GM12801 (cell line): ENCODE measurements around the gene PDP2.

Experiments used
- TF ChIP-seq, protein P1 (sequence below): IDR thresholded peaks from one replicate; pipeline ENCODE4 v1.5.1; 2011; ENCODE audit warnings: control low read depth; ENCODE audit not compliant: insufficient read length; ENCODE audit errors: extremely low read depth

Gene PDP2

DNA sequence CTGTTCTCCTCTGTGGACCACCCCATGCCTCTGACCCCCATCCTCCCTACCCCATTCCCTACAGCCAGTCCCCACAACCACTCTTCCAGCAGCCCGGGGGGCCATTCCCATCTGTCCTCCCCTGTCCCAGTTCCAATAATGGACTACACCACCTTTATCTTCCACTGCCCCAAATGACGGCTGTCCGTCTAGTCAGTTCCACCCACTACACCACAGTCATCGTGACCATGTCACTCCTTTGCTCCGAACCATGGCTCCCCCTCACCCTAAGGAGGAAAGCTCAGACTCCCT is 15.3 kb downstream of the PDP2 start:
- TF ChIP-seq, protein P1, sequence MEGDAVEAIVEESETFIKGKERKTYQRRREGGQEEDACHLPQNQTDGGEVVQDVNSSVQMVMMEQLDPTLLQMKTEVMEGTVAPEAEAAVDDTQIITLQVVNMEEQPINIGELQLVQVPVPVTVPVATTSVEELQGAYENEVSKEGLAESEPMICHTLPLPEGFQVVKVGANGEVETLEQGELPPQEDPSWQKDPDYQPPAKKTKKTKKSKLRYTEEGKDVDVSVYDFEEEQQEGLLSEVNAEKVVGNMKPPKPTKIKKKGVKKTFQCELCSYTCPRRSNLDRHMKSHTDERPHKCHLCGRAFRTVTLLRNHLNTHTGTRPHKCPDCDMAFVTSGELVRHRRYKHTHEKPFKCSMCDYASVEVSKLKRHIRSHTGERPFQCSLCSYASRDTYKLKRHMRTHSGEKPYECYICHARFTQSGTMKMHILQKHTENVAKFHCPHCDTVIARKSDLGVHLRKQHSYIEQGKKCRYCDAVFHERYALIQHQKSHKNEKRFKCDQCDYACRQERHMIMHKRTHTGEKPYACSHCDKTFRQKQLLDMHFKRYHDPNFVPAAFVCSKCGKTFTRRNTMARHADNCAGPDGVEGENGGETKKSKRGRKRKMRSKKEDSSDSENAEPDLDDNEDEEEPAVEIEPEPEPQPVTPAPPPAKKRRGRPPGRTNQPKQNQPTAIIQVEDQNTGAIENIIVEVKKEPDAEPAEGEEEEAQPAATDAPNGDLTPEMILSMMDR = no peak

DNA sequence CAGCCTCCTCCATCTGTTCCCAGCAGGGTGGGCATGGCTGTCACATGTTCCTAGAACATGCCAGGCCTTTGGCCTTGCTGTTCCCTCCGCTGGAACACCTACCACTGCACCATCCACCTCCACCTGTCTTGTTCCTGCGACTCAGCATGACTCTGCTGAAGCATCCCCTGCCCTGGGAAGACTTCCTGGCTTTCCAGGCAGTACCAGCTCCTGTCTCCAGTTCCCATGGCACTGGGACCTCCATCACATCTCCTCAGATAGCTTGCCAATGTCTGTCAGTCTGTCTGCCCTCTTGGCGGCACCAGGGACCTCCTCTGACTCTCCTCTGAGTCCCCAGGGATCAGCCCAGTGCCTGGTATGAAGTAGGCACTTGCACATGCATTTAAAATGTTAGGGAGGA is 15.7 kb downstream of the PDP2 start:
- TF ChIP-seq, protein P1 = no peak

DNA sequence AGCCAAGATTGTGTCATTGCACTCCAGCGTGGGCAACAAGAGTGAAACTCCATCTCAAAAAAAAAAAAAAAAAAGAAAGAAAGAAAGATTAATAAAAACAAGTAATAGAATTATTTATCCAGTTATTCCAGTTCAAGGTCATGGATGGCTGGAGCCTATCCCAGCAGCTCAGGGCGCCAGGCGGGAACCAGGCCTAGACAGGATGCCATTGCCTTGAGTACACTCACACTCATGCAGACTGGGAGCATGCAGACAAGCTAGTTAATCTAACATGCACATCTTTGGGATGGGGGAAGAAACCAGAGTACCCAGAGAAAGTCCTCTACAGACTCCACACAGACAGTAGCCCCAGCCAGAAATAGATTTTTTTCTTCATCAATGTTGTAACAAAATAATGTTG is 17.9 kb downstream of the PDP2 start:
- TF ChIP-seq, protein P1 = no peak

DNA sequence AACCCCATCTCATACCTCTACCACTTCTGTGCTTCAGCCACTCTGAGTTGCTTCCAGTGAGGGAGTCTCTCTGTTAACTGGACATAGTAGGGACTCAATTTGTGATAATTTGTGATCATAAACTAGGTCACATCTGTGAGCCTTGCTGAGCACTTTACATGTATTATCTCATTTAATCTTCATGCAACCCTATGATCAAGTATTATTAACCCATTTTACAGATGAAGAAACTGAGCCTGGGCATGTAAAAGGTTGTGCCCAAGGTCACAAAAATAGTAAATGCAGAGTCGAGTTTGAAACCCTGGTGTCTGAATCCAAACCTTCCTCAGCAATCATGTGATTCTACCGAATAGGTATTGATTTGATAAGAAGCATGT is 18.6 kb downstream of the PDP2 start:
- TF ChIP-seq, protein P1 = no peak

DNA sequence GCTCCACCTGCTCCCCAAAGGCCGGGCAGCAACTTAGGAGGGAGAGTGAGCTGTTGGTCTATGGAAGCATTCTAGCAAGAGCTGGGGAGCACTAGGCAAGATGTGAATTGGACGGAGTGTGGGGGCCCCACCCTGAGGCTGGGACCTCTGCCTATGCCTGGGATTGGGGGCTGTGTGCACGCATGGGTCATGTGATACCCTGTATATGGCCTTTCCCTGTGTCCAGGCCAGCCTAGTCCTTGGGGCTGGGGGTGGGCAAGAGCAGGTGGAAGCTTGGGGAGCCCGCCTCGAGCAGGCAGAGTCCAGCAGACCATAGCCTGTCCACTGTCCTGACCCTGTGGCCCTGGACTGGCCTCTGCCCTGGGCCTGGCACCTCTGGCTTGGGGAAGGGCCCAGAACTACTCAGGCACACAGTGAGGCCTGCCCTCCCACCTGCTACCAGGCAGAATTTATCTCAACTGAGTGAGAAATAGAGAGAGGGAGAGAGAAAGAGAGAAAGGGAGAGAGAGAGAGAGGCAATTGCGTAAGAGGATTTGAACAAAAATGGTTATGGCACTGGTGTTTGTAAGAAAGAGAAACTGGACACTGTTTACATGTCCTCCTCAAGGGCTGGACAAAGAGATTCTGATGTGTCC is 19.1 kb downstream of the PDP2 start:
- TF ChIP-seq, protein P1 = no peak

DNA sequence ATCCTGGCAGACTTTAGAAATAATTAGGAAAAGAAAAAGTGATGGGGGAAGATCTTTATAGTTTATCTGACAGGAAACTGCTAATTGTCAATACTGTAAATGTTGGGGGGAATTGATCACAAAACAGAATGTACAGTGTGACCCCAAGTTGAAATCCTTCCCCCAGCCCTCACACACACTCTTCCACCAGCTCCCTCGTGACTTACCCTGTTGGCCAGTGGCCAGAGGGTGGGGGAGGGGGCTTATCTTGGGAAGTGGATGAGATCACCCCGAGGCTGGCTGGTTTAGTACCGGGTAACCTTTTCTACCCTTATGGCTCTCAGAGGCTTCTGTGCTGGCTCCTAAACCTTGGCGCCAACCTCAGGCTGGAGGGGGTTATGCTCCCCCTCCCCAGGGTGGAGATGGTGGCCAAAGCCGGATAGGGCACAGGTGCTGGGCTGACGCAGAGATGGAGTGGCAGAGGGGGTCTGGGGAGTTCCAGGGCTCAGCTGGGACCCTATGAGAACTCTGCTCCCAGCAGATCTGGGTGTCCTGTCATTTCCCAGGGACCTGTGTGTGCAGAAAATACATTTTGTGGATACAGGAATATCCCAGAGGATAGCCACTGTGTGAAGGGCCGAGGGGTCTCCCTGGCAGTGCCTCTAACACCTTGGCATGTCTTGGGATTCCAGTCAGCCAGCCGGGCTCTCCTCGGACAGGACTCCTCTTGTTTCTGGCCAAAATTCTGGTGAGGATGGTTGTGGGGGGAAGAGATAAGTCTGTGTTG is 19.8 kb downstream of the PDP2 start:
- TF ChIP-seq, protein P1 = no peak

DNA sequence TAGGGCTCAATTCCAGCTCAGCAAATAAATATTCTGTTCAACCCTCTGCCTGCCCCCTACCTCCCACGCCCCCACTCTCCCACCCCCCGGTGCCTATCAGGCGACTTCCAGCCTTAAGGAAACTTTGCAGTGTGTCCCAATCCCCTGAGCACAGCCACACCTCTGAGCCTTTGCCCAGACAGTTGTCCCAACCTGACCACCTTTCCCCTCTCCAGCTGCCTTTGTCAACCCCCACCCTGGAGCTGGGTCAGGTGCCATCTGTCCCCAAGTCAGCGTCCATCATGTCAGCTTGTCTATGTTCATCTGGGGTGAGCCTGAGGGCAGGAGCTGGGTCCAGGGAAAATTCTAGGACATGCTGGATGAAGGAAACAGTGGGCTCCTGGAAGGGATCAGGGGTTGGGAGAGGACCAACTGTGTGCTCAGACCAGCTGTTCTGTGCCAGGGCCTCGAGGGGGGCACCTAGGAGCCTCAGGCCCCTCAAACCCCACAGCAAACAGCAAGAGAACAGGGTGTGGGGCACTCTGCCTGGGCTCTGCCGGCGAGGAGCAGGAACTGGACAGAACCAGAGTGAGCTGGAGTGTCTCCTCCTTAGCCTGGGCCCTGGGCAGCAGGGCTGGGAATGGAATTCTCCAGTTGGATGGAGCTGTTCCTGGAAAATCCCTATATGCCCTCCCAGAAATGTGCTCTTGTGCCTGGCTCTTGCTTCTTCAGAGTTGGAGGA is 20.6 kb downstream of the PDP2 start:
- TF ChIP-seq, protein P1 = no peak
